ENCODE results near the gene PNKP.

DNA sequence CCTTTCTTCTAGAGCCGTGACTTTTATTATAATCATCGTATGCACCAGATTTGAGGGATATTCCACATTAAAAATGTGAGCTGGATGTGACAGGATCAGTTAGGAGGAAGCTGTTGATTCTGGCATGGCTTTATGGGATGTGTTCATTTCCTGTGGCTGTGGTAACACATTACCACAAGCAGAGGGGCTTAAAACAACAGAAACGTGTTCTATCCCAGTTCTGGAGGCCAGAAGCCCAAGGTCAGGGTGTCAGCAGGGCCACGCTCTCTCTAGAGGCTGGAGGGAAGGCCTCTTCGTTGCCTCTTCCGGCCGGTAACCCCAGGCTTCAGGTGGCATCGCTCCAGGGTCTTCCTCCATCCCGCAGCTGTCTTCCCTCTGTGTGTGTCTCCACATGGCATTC is 34.8 kb downstream of the PNKP start:
- TF ChIP-seq SP1 (IDR thresholded peaks at IDR 0.05; ENCODE audit: low read depth, low read length) = no peak
- TF ChIP-seq, protein P1, sequence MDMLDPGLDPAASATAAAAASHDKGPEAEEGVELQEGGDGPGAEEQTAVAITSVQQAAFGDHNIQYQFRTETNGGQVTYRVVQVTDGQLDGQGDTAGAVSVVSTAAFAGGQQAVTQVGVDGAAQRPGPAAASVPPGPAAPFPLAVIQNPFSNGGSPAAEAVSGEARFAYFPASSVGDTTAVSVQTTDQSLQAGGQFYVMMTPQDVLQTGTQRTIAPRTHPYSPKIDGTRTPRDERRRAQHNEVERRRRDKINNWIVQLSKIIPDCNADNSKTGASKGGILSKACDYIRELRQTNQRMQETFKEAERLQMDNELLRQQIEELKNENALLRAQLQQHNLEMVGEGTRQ (IDR thresholded peaks at IDR 0.05; ENCODE audit: low read length) = no peak

Measured in H1 (cell line).